ENCODE results near the gene ZNF423.

The ZNF423 gene

DNA sequence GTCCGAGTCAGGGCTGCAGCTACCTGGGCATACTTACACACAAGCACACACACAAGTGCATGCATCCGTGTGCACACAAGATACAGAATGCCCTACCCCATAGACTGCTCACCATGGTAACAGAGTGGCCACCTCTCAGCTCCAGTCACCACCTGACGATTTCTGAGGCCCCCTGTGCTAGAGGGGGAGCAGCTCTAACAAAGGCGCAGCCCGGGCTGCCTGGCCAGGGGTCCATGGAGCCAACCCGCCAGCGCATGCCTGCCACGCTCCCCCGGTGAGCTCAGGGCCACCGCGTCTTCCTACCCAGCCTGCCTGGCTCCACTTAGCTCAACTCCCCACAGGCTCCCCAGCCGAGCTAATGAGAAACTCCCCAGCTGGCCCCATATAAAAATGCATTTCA, 75.5 kb downstream of the ZNF423 start:
- DNase-seq: no peak

DNA sequence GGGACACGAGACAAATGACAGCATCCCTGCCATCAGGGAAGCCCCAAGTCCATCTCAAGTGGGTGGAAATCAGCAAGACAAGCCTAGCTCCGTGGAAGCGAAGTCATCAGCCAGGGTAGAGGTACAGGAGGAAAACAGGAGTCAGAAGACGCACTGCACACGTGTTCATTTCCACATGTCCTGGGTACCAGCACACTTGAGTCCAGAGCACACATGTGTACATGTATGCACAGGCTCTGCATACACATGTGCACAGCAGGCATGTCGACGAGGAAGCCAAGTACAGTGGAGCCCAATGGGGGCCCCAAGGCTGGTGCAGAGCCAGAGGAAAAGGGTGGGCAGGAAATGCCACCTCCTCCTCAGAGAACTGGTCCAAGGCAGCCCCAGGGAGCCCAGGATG, 75.9 kb downstream of the ZNF423 start:
- DNase-seq: no peak

- DNase-seq: no peak
Observed at GRCh38 chr16:49778202-49778930, 77.5 kb downstream of the ZNF423 start.

DNA sequence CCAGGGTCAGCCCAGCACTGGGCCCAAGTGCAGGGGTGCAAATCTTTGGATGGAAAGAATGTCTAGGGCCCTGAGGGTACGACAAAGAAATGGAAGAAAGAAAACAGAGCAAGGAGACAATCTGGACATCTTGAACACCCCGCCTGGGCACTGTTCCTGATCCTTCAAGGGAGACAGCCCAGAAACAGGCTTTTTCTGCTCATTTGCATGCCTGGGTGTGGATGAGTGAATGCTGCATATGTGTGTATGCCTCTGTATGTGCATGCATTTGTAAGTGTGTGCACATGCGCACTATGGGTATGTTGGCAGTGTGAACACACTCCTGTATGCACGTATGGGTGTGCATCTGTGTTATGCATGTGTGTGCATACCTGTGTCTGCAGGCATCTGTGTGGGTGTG, 79.2 kb downstream of the ZNF423 start:
- DNase-seq: no peak

- DNase-seq: peak; percentile 64
Observed at GRCh38 chr16:49776085-49776595, 79.8 kb downstream of the ZNF423 start.

DNA sequence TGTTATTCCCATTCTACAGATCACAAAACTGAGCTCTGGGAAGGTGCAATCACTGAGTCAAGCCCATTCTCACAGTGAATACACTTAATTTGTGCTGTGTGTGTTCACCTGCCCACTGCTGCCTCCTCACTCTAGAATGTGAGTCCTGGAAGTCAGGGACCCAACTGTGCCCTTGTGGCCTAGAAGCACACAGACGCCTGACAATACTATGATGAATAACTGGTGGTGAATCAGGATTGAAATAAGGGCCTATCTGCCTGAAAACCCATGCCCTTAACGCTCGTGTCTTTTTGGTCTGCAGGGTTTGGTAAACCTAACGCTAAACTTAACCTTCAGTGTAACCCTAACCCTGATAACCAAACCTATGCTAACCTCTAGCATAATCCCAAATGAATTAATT, 80.3 kb downstream of the ZNF423 start:
- no peak for DNase-seq

DNA sequence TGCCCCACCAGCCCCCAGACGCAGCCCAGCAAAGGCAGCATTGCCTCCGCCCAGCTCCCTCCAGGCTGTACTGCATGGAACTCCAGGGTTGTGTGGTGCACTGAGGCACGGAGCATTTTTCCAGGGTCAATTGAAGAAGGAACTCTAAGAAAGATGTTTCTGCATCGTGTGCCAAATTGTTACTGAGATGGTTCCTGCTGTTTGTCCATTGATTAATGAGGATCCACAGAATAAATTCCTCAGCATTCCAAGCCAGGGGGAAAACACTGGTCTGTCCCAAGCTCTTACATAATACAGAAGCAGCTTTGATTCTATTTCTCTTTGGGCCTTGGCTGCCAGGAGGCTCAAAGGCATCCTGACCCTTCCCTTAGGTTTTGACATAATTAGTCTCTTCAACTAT, 80.9 kb downstream of the ZNF423 start:
- no peak for DNase-seq

GRCh38 chr16:49773534-49774475, 82.1 kb downstream of the ZNF423 start:
- no peak for DNase-seq

- DNase-seq: no peak
Observed at GRCh38 chr16:49767998-49768397, 87.9 kb downstream of the ZNF423 start.

DNA sequence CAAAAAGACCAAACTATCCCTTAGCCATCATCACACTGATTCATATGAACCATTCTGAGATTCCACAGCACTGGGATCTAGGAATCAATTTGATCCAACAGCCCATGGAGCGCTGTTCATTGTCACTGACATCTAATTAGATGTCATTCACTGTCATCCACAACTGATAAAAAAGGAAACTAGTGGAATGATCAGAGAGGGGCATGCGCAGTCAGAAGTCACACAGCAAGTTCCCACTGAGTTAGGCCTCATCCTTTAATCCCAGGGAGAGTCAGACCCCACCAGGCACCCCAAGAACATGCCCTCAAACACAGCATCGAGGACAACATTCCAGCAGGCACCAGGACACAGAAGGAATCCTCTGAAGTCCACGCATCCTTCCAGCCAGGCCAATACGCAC, 88.5 kb downstream of the ZNF423 start:
- DNase-seq: no peak

- no peak for DNase-seq
Observed at GRCh38 chr16:49766225-49766624, 89.7 kb downstream of the ZNF423 start.

DNA sequence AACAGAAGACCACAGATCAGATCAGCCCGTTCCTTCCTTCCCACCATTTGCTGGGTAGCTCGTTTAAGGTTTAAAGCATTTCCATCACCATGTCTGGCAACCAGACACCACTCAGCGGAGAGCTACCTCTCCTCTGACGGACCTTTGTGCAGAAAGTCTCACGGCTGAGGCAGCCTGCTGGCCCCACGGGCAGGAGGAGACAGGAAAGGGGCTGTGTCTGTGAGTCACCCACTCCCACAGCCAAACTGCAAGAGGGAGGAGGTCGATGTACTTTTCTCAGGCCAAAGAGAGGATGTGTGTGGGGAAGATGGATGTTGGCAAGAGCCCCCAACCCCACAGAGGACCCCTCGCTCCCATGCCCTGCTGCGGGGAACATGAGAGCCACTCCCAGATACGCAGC, 92.1 kb downstream of the ZNF423 start:
- peak; percentile 79 for DNase-seq

GRCh38 chr16:49760815-49761214, 95.1 kb downstream of the ZNF423 start:
- DNase-seq: no peak

DNA sequence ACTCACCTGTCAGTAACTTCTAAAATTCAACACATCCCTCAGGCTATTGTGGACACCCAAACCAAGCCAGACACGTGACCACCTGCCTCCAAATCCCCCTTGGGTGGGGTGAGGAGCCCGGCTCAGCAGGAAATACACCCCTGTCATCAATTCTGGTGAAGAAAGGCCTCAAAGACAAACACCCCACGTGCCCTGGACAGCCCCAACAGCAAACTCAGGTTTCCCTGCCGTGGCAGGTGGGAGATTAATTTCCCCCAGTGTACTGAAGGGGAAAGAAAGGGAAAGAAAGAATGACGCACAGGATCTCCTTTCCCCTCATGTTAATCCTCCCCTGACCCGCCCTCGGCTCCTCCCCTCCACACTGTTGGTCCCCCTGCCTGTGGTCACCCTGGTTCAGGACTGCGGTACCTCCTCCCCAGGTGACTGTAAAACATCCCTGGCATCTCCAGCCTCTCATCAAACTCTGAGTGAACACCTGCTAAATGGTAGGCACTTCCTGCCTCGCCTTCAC, 98.3 kb downstream of the ZNF423 start:
- no peak for DNase-seq

DNA sequence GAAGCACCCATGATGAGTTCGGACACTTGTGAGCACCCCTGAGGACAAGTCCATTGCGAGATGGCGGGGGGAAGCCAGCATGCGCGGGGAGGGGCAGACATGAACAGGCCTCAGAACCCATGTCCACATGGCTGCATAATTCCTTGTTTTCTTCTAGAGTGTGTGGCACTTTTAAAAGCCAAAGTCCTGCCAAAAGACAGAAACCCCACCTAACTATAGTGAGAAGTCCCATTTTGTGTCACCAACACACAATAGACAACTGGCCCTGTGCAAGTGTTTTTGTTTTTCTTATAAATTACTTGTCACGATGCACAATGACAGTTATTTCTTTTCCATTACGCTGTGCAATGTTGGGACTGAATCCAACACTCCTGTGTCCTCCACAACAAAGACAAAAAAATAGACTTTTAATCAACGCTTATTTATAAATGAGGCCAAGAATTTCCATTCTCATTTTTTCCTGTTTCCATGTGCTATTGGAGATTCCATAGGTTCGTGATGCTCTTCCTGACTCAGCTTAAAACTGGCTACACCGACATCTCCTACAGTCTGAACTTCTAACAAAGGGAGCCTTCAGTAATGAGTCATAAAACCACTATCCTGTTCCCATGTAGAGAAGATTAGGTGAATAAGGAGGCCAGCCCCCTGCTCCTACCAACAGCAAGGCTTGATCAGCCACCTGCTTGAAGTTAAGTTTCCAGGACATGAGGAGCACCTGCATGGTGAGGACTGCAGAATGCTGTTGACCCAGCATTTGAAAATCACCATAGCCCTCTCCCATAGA, 98.9 kb downstream of the ZNF423 start:
- peak; percentile 79 for DNase-seq

DNA sequence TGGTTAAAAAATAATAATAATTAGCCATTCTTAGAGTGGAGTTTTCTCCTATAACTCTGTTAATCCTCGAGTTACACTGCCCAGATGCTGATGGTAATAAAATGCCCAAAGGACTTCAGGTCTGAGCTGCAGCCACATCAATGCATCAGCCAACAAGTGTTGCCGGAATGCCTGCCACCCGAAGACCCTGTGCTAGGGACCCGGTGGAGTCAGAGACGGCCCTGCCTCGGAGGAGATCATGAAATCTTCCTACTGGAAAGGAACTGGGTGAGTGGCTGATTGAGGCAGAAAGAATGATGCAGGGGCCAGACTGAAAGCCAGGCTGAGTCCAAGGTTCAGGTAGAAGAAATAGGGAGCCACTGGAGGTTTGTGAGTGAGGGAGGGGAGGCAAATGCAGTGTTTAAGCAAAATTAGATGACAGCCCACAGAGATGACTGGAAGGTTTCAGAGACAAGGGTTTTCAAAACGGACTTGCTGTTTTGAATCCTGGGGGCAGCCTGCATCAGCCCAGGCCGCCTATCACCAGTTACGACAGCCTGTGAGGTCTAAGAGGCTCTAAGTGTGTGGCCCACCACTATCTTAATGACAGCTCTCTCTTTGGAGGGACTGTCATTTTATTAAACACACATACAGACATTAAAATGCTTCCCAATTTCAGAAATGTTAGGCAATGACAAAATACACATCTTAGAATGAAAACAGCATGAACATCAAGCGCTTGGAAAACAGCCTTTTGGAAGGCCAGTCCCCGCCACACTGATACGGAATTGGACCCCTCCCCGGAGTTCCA, 100.0 kb downstream of the ZNF423 start:
- DNase-seq: no peak

GRCh38 chr16:49755313-49755620, 100.6 kb downstream of the ZNF423 start:
- peak; percentile 68 for DNase-seq

GRCh38 chr16:49754495-49755312, 101.2 kb downstream of the ZNF423 start:
- DNase-seq: no peak

DNA sequence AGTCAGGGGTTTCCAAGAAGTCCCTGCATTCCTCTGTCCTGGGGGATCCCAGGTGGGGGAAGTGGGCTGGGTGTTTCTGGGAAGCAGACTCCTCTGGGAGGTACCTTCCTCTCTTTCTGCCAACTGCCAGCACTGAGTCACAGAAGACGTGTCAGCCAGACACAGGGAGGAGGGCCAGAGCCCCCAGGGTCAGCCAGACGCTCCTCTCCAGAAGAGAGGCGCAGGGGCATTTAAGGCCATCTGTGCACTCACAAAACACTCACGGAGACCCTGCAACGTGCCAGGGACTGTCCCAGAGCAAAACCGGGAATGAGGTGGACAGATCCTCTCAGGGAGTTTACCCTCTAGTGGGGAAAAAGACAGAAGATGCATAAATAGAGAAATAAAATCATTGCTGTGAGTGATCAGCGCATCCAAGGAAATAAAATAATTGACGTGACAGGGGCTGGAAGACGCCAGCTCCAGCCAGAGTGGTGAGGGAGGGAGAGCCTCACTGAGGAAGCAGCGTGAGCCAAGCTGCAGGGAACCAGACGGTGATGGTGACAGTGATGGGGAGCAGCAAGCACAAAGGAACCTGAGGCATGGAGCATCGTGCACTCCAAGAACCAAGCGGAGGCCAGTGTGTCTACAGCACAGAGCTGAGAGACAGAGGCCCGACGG, 105.4 kb downstream of the ZNF423 start:
- DNase-seq: peak; percentile 72

DNA sequence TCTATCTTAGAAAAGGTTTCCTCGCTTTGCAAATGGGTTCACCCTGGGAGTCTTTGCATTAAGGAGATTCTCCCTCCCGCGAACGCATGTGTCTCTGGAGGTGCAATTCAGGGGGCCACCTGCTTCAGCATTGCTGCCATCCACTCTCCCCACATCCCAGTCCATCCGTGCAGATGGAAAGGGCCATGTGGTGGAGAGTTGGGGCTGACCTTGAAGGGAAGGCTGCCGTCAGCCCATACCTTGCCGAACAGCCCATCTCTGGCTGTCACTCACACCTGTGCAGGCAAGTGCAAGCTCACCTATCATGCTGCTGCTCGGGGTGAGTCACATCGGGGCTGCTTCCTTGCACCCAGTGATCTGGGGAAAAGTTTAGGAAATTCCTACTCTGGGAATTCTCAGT, 106.1 kb downstream of the ZNF423 start:
- DNase-seq: peak; percentile 71

GRCh38 chr16:49748322-49748721, 107.6 kb downstream of the ZNF423 start:
- no peak for DNase-seq

Data from islet precursor cell (in vitro differentiated cells).